ENCODE measurements around the gene PDE4D.
"Not testable (repeated sequence)": the region's sequence is repeated elsewhere in the genome, so short reads cannot be mapped to it uniquely, and the experiment has no call there.

PDE4D gene

GRCh38 chr5:59768152-59769040, 125.1 kb downstream of the PDE4D start:
- TF ChIP-seq POLR2AphosphoS5 (IDR thresholded peaks at IDR 0.05; ENCODE audit: low read depth, low read length) (no peak), TAF1 (IDR thresholded peaks at IDR 0.05; ENCODE audit: low read depth, low read length) (no peak), POU2F2 (IDR thresholded peaks at IDR 0.05; ENCODE audit: low read depth, low read length) (no peak), SPI1 (IDR thresholded peaks at IDR 0.05; ENCODE audit: low read depth, low read length) (no peak), PAX5 (IDR thresholded peaks at IDR 0.05; ENCODE audit: insufficient read depth, low read length, severe bottlenecking) (no peak), POLR2A (IDR thresholded peaks at IDR 0.05; ENCODE audit: low read depth, low read length) (no peak)
- DNase-seq (ENCODE audit: insufficient read length, low spot score) (no peak), FAIRE-seq (peak; percentile 9)

DNA sequence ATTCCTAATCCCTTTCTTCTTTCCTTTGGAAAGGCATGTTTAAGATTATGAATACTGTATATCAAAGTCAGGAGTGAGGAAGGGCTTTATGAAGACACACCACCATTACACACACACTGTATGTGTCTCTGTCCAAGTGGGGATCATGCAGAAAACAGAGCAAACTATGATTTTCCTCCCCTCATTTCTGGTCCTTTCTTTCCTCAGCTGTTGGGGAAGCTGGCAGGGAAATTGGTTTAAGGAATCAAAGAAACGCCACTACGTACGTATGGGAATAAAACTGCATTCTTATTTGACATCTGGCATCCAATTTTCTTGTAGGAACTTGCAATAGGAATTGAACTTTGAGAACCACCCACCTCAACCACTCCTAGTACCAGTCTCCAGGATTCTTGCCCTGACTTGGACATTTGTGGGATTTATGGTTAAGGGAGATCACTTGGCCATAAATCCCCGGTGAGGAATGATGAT, 125.8 kb downstream of the PDE4D start:
- DNase-seq (ENCODE audit: insufficient read length, low spot score) (no peak), FAIRE-seq (no peak)
- TF ChIP-seq SPI1 (IDR thresholded peaks at IDR 0.05; ENCODE audit: low read depth, low read length) = no peak
- TF ChIP-seq POLR2A (IDR thresholded peaks at IDR 0.05; ENCODE audit: low read depth, low read length) = no peak

DNA sequence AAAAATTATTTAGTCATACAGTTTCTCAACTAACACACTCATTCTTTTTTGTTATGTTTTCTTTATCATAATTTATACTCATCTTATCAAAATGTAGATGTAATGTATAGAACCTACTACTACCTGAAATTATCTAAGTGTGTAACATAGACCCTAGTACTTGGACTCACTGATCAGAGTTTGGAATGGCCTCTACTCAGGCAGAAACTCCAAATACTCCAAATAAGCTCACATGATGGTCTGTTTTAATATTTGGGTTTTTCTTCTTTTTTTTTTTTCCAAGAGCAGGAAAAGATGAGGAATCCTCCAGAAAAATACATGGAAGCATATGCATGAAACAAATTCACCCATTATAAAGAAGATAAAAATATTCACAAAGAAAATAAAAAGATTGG, 126.3 kb downstream of the PDE4D start:
- FAIRE-seq (no peak), DNase-seq (ENCODE audit: insufficient read length, low spot score) (no peak)
- no peak for TF ChIP-seq POU2F2 (IDR thresholded peaks at IDR 0.05; ENCODE audit: low read depth, low read length)
- no peak for TF ChIP-seq POLR2A (IDR thresholded peaks at IDR 0.05; ENCODE audit: low read depth, low read length)
- TF ChIP-seq POLR2AphosphoS5 (IDR thresholded peaks at IDR 0.05; ENCODE audit: low read depth, low read length) = no peak
- TF ChIP-seq TAF1 (IDR thresholded peaks at IDR 0.05; ENCODE audit: low read depth, low read length) = no peak
- no peak for TF ChIP-seq SPI1 (IDR thresholded peaks at IDR 0.05; ENCODE audit: low read depth, low read length)
- no peak for TF ChIP-seq PAX5 (IDR thresholded peaks at IDR 0.05; ENCODE audit: insufficient read depth, low read length, severe bottlenecking)

DNA sequence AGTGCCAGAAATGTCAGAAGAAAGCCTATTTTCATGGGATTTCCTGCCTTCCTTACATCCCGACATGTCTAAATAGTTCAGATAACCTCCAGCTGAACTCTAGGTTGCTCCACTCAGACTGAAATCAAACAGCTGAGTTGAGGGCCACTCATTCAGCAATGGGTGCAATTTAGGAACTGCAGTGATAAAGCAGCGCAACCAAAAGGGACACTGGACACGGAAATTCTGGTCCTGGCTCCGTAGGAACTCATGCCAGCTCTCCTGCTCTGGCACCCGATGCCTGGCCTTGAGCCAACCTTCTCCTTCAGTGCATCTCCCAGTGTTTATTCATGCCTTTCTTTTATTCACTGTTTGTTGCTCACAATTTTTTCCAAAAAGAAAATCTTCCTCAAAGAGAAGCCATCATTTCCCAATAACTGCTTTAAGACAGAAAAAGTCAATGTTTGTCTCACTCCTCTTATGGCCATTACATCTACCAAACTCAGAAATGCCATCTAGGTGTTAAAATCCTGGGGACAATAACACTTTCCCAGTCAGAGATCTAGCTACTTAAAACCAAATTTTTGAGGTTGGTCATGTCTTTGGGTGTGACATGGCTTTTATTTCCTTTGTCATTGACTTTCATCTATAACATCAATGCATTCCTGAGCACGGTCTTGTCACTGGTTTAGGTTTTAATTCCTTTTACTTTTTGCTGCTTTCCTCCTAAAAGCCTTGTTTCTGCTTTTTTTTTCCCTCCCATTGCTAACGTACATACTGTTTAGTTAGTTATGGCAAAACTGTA, 126.9 kb downstream of the PDE4D start:
- no peak for FAIRE-seq
- no peak for DNase-seq (ENCODE audit: insufficient read length, low spot score)
- TF ChIP-seq SPI1 (IDR thresholded peaks at IDR 0.05; ENCODE audit: low read depth, low read length) (no peak), POLR2AphosphoS5 (IDR thresholded peaks at IDR 0.05; ENCODE audit: low read depth, low read length) (no peak), TAF1 (IDR thresholded peaks at IDR 0.05; ENCODE audit: low read depth, low read length) (no peak), PAX5 (IDR thresholded peaks at IDR 0.05; ENCODE audit: insufficient read depth, low read length, severe bottlenecking) (no peak), POLR2A (IDR thresholded peaks at IDR 0.05; ENCODE audit: low read depth, low read length) (no peak)

DNA sequence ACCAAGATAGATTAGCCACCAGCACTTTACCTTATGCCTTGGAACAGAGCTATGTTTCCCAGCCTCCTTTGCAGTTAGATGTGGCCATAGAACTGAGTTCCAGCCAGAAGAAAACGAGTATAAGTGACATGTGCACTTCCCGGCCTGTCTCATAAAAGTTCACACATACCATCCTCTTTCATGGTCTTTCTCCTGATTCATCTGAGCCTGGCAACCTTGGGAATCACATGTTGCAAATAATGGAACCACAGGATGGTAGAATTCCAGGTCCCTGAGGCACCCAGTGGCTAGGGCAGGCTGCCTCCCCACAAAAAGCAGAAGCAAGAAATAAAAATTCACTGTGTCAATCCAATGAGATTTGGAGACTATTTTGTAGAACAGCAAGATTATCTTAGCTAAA, 128.1 kb downstream of the PDE4D start:
- no peak for DNase-seq (ENCODE audit: insufficient read length, low spot score)
- TF ChIP-seq POLR2AphosphoS5 (IDR thresholded peaks at IDR 0.05; ENCODE audit: low read depth, low read length) (no peak), POLR2A (IDR thresholded peaks at IDR 0.05; ENCODE audit: low read depth, low read length) (no peak), PAX5 (IDR thresholded peaks at IDR 0.05; ENCODE audit: insufficient read depth, low read length, severe bottlenecking) (no peak), POU2F2 (IDR thresholded peaks at IDR 0.05; ENCODE audit: low read depth, low read length) (no peak), TAF1 (IDR thresholded peaks at IDR 0.05; ENCODE audit: low read depth, low read length) (no peak), SPI1 (IDR thresholded peaks at IDR 0.05; ENCODE audit: low read depth, low read length) (no peak)
- FAIRE-seq = no peak

- FAIRE-seq (no peak), DNase-seq (ENCODE audit: insufficient read length, low spot score) (no peak)
- TF ChIP-seq POLR2AphosphoS5 (IDR thresholded peaks at IDR 0.05; ENCODE audit: low read depth, low read length) (no peak), POU2F2 (IDR thresholded peaks at IDR 0.05; ENCODE audit: low read depth, low read length) (no peak), POLR2A (IDR thresholded peaks at IDR 0.05; ENCODE audit: low read depth, low read length) (no peak), TAF1 (IDR thresholded peaks at IDR 0.05; ENCODE audit: low read depth, low read length) (no peak), SPI1 (IDR thresholded peaks at IDR 0.05; ENCODE audit: low read depth, low read length) (no peak), PAX5 (IDR thresholded peaks at IDR 0.05; ENCODE audit: insufficient read depth, low read length, severe bottlenecking) (no peak)
Measured at GRCh38 chr5:59764361-59764760, 129.2 kb downstream of the PDE4D start.

DNA sequence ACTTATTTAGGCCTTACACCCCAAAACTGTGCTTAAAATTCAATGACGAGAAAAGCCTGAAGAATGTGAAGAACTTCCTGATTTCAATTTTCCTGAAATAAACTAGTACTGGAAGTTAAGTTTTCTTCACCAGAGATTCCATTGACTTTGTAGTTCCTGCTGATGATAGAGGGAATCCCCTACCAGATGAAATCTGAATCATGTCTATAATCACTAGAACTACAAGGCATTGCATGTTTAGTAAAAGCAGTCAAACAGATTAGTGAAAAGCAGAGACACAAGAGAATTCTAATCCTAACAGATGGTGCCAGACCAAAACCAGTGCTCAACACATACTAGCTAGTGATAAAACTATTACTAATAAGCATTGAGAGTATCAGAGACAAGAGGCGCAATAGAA, 130.0 kb downstream of the PDE4D start:
- no peak for TF ChIP-seq TAF1 (IDR thresholded peaks at IDR 0.05; ENCODE audit: low read depth, low read length)
- no peak for TF ChIP-seq SPI1 (IDR thresholded peaks at IDR 0.05; ENCODE audit: low read depth, low read length)
- no peak for TF ChIP-seq POLR2AphosphoS5 (IDR thresholded peaks at IDR 0.05; ENCODE audit: low read depth, low read length)
- TF ChIP-seq PAX5 (IDR thresholded peaks at IDR 0.05; ENCODE audit: insufficient read depth, low read length, severe bottlenecking) = no peak
- TF ChIP-seq POLR2A (IDR thresholded peaks at IDR 0.05; ENCODE audit: low read depth, low read length) = no peak
- no peak for TF ChIP-seq POU2F2 (IDR thresholded peaks at IDR 0.05; ENCODE audit: low read depth, low read length)
- DNase-seq (ENCODE audit: insufficient read length, low spot score) (no peak), FAIRE-seq (no peak)

DNA sequence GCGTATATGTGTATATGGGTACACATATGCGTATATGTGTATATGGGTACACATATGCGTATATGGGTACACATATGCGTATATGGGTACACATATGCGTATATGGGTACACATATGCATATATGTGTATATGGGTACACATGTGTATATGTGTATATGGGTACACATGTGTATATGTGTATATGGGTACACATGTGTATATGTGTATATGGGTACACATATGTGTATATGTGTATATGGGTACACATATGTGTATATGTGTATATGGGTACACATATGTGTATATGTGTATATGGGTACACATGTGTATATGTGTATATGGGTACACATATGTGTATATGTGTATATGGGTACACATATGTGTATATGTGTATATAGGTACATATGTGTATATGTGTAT, 131.3 kb downstream of the PDE4D start:
- FAIRE-seq = peak; percentile 52

GRCh38 chr5:59760785-59761348, 132.7 kb downstream of the PDE4D start:
- DNase-seq (ENCODE audit: insufficient read length, low spot score) = no peak
- FAIRE-seq = no peak
- TF ChIP-seq SPI1 (IDR thresholded peaks at IDR 0.05; ENCODE audit: low read depth, low read length) (no peak), POLR2A (IDR thresholded peaks at IDR 0.05; ENCODE audit: low read depth, low read length) (no peak), TAF1 (IDR thresholded peaks at IDR 0.05; ENCODE audit: low read depth, low read length) (no peak), PAX5 (IDR thresholded peaks at IDR 0.05; ENCODE audit: insufficient read depth, low read length, severe bottlenecking) (no peak), POU2F2 (IDR thresholded peaks at IDR 0.05; ENCODE audit: low read depth, low read length) (no peak), POLR2AphosphoS5 (IDR thresholded peaks at IDR 0.05; ENCODE audit: low read depth, low read length) (no peak)

More for the DNA sequence above, 131.3 kb downstream of the PDE4D start:
- not testable (repeated sequence) for DNase-seq (ENCODE audit: insufficient read length, low spot score)
